Rectal smooth muscle tissue (tissue), 1 donor: ENCODE results near the gene NUTF2.
"Not testable (repeated sequence)": the region's sequence is repeated elsewhere in the genome, so short reads cannot be mapped to it uniquely, and the experiment has no call there.

Source experiments
- H3K27ac ChIP-seq: one replicate; pipeline ENCODE4 v1.7.0; 2013; ENCODE audit warnings: low read depth, low read length, inconsistent platforms
- H3K27me3 ChIP-seq: one replicate; pipeline ENCODE4 v1.7.0; 2013; ENCODE audit warnings: low read length; ENCODE audit not compliant: control insufficient read depth, insufficient read depth
- H3K36me3 ChIP-seq: one replicate; pipeline ENCODE4 v1.7.0; 2013; ENCODE audit warnings: low read length; ENCODE audit not compliant: control insufficient read depth, insufficient read depth
- H3K4me1 ChIP-seq: one replicate; pipeline ENCODE4 v1.7.0; 2013; ENCODE audit warnings: low read length; ENCODE audit not compliant: control insufficient read depth, insufficient read depth
- H3K4me3 ChIP-seq: one replicate; pipeline ENCODE4 v1.7.0; 2013; ENCODE audit warnings: low read length
- H3K9ac ChIP-seq: one replicate; pipeline ENCODE4 v1.7.0; 2013; ENCODE audit warnings: low read length

Gene NUTF2

DNA sequence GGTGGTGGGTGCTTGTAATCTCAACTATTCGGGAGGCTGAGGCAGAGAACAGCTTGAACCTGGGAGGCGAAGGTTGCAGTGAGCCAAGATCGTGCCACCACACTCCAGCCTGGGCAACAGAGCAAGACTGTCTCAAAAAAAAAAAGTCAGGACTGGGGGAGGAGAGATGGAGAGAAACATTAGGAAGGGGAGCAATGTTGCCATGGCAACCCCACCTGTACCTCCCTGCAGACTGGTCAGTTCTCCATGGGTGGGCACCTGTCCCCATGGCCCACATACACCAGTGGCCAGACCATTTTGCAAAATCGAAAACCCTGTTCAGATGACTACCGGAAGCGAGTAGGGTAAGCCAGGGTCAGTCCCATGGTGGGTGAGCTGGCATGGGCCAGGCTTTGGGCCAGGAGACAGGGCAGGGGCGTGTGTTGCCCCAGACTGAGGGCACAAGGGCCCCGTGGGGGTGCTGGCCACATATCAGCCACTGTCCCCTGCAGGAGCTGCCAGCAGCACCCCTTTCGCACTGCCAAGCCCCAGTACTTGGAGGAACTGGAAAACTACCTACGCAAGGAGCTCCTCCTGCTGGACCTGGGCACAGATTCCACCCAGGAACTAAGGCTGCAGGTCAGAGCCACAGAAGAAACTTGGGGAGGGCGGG, 26.0 kb upstream of the NUTF2 start:
- no peaks in the 10 kb centered on the region for H3K36me3 ChIP-seq
- H3K27ac ChIP-seq, result no peak overlapping the region
- H3K9ac ChIP-seq, result no peak overlapping the region
- H3K27me3 ChIP-seq, result no peaks in the 10 kb centered on the region
- no peaks in the 10 kb centered on the region for H3K4me1 ChIP-seq
- H3K4me3 ChIP-seq, result no peak overlapping the region

DNA sequence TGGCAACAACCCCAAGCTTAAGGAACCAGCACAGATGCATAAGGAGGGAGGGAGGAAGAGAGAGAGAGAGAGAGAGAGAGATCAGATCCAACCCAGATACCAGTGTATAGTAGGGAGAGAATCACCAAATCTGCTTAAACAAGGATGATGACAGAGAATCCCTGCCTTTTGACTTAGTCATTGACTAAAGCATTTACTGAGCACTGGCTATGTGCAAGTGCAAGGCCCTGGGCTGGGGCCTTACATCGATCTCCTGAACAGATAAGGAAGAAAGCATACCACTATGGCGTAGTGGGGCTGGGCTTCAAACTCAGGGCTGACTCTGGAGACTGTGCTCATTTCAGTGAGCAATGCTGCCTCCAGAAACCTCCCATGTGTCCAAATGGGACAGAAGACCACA, 24.2 kb upstream of the NUTF2 start:
- Histone ChIP-seq H3K36me3 (peaks cover 4% of the 10 kb centered on the region), H3K27me3 (no peaks in the 10 kb centered on the region), H3K4me1 (no peaks in the 10 kb centered on the region), H3K27ac (no peak overlapping the region), H3K9ac (no peak overlapping the region), H3K4me3 (no peak overlapping the region)

DNA sequence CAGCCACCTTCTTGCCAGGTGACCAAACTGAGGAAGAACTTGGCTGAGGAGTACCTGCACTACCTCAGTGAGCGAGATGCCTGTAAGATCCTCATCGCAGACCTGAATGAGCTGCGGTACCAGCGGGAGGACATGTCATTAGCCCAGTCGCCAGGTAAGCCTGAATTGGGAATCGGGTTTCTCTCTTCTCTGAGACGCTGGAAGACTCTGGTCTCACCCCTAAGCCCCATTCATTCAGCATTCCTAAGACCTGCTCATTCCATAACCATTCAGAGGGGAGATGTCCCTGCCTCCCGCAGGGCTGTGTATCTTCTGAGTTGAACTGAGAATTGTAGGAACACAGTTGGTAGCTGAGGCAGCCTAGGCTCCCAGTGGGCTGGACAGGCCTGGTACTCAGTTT, 21.6 kb upstream of the NUTF2 start:
- Histone ChIP-seq H3K9ac (no peak overlapping the region), H3K4me1 (no peaks in the 10 kb centered on the region), H3K4me3 (no peak overlapping the region), H3K27me3 (no peaks in the 10 kb centered on the region), H3K36me3 (peaks cover 9% of the 10 kb centered on the region), H3K27ac (no peak overlapping the region)

DNA sequence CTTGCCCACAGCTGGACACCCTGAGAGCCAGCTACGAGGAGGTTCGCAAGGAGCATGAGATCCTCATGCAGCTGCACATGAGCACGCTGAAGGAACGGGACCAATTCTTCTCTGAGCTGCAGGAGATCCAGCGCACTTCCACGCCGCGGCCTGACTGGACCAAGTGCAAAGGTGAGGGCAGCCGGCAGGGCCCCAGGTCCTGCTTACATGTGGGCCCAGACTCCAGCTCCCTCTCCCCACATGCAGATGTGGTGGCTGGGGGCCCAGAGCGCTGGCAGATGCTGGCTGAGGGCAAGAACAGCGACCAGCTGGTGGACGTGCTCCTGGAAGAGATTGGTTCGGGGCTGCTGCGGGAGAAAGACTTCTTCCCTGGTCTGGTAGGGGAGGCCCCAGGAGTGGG, 20.8 kb upstream of the NUTF2 start:
- Histone ChIP-seq H3K27me3 (no peaks in the 10 kb centered on the region), H3K9ac (no peak overlapping the region), H3K36me3 (peaks cover 15% of the 10 kb centered on the region), H3K4me3 (no peak overlapping the region), H3K4me1 (no peaks in the 10 kb centered on the region), H3K27ac (no peak overlapping the region)

DNA sequence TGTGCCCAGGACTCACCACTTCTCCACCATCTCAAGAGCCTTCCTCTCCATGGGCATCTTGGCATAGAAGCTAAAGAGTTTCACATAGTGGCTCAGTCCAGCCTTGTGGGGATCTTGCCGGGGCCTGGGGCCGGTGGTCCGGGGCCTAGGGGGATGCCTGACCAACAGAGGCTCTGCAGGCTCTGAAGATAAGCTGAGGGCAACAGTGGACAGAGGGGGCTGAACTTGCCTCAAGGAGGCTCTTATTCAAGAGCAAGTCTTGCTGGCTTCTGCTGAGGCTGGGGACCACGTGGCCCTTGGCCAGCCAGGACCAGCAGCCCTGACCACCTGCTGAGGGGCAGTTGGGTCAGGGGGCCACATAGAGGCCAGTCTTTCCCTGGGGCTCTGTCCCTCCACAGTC, 18.1 kb upstream of the NUTF2 start:
- no peak overlapping the region for H3K27ac ChIP-seq
- no peak overlapping the region for H3K9ac ChIP-seq
- H3K4me1 ChIP-seq, result peaks cover 8% of the 10 kb centered on the region
- H3K36me3 ChIP-seq, result peaks cover 19% of the 10 kb centered on the region
- no peaks in the 10 kb centered on the region for H3K27me3 ChIP-seq
- H3K4me3 ChIP-seq, result no peak overlapping the region

DNA sequence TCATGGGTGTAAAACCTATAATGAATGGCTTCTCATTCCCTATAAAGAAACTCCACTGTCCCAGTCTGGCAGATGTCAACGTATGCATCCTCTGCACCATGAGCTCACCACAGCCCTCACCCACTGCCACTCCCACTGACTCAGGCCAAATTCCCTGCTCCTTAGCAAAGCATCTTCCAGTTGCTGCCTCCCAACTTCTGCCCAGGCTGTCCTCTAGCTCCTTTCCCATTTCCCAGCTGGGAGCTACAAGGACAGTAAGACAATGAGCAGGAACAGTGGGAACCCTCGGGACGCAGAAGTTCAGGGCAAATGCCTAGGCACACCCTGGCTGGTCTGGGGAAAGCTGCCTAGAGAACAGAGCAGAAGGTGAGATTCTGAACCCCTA, 13.7 kb upstream of the NUTF2 start:
- Histone ChIP-seq H3K36me3 (peaks cover 15% of the 10 kb centered on the region), H3K9ac (peak overlapping the region; percentile 28), H3K27ac (peak overlapping the region; percentile 25), H3K4me1 (peaks cover 10% of the 10 kb centered on the region), H3K4me3 (peak overlapping the region; percentile 67), H3K27me3 (no peaks in the 10 kb centered on the region)

DNA sequence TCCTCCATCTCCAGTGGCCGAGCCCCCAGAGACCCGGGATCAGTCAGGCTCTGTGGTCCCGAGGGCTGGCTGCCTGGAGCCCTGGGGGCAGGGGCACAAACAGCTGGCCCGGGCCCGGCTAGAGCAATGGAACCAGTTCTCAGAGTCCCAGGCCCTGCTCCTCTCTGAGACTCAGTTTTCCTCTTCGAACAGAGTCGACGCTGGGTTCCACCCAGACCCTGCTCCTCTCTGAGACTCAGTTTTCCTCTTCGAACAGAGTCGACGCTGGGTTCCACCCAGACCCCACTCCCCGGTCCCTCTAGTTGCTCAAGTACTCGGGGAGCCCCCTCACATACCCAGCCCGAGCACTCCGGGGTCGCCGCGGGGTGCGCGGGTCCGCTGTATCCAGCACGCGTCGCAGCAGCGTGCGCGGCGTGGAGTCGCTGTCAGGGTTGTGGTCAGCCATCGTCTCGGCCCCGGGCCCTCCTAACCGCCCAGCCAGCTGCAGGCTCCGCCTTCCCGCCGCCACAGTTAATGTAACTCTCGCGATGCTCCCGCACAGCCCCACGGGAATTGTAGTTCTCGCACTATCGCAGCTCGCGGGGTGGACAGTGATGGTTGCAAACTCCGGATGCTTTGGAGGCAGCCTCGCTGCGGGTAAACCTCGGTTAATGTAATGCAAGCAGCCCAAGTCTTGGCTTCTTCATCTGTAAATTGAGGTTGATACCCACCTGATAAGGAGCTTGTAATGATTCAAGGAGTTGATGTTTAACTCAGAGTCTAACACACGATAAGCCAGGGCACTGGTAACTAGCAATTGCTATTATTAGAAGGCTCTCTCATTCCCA, 13.1 kb upstream of the NUTF2 start:
- no peaks in the 10 kb centered on the region for H3K27me3 ChIP-seq
- H3K36me3 ChIP-seq, result peaks cover 15% of the 10 kb centered on the region
- H3K4me3 ChIP-seq, result peak overlapping the region; percentile 67
- peak overlapping the region; percentile 28 for H3K9ac ChIP-seq
- H3K27ac ChIP-seq, result peak overlapping the region; percentile 25
- H3K4me1 ChIP-seq, result peaks cover 10% of the 10 kb centered on the region

DNA sequence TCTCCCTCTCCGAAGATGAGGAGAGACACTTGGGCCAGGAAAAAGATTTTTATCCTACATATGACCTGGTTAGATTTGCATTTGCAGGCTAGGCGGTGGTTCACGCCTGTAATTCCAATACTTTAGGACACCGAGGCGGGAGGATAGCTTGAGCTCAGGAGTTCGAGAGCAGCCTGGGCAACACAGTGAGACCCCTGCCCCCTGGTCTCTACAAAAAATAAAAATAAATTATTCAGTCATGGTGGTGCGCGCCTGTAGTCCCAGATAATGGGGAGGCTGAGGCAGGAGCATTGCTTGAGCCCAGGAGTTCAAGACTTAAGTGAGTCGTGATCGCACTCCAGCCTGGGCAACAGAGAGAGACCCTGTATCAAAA, 12.5 kb upstream of the NUTF2 start:
- Histone ChIP-seq H3K4me1 (peaks cover 10% of the 10 kb centered on the region), H3K36me3 (peaks cover 15% of the 10 kb centered on the region), H3K27ac (peak overlapping the region; percentile 25), H3K4me3 (peak overlapping the region; percentile 67), H3K9ac (no peak overlapping the region), H3K27me3 (no peaks in the 10 kb centered on the region)

DNA sequence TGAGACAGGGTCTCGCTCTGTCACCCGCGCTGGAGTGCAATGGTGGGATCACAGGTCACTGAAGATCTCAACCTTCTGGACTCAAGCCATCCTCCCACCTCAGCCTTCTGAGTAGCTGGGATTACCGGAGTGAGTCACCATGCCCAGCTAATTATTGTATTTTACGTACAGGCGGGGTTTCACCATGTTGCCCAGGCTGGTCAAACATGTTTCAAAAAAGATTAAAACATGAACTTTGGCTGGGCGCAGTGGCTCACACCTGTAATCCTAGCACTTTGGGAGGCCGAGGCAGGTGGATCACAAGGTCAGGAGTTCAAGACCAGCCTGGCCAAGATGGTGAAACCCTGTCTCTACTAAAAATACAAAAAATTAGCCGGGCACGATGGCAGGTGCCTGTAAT, 9.5 kb upstream of the NUTF2 start:
- H3K27ac ChIP-seq, H3K36me3 ChIP-seq, H3K4me3 ChIP-seq, H3K27me3 ChIP-seq, H3K9ac ChIP-seq: not testable (repeated sequence)
- H3K4me1 ChIP-seq, result peaks cover 14% of the 10 kb centered on the region

DNA sequence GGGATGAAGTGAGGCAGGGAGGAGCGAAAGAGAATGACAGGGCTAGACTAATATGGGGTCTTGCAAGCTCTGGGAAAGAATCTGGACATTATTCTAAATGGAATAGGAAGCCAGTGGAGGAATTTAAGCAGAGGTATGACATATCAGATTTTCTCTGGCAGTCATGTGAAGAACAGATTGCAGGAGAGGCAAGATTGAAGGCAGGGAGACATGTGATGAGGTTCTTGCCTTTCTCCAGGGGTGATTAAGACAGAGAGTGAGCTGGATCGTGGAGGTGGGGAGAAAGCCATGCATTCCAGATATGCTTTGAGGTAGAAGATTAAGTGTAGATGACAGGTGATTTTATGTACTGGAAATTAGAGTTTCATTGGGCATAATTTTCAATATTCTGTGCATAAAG, 8.9 kb upstream of the NUTF2 start:
- Histone ChIP-seq H3K36me3 (no peaks in the 10 kb centered on the region), H3K27ac (no peak overlapping the region), H3K4me1 (peaks cover 9% of the 10 kb centered on the region), H3K27me3 (no peaks in the 10 kb centered on the region), H3K9ac (no peak overlapping the region), H3K4me3 (no peak overlapping the region)

DNA sequence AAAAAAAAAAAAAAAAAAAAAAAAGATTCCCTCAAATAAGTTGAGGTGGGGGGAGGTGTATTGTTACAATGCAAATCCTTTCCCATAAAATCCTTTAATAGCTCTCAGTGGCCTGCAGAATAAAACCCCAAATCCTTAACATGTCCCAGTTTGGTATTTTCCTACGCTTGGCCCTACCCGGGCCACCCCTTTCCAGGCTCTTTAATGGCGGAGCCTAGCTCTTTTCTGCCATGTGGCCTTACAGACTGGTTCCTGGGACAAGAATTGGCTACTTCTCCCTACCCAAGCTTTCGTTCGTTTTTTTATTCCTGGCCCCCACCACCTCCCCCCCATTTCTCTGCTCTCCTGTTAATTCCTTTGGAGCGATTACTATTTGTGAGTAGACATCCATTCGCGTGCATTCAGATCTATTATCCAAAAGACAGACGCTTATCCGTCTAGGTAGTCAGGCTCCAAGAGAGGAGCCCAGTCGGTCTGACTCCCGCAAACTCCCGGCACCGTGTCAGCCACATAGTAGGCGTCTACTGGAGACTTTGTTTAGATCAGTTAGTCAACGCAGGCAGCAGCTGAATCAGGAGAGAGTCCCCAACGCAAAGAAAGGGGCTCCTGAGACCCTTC, 5.4 kb upstream of the NUTF2 start:
- Histone ChIP-seq H3K4me1 (peaks cover 36% of the 10 kb centered on the region), H3K27me3 (no peaks in the 10 kb centered on the region), H3K4me3 (peak overlapping the region; percentile 71), H3K27ac (peak overlapping the region; percentile 100), H3K9ac (peak overlapping the region; percentile 84), H3K36me3 (no peaks in the 10 kb centered on the region)

DNA sequence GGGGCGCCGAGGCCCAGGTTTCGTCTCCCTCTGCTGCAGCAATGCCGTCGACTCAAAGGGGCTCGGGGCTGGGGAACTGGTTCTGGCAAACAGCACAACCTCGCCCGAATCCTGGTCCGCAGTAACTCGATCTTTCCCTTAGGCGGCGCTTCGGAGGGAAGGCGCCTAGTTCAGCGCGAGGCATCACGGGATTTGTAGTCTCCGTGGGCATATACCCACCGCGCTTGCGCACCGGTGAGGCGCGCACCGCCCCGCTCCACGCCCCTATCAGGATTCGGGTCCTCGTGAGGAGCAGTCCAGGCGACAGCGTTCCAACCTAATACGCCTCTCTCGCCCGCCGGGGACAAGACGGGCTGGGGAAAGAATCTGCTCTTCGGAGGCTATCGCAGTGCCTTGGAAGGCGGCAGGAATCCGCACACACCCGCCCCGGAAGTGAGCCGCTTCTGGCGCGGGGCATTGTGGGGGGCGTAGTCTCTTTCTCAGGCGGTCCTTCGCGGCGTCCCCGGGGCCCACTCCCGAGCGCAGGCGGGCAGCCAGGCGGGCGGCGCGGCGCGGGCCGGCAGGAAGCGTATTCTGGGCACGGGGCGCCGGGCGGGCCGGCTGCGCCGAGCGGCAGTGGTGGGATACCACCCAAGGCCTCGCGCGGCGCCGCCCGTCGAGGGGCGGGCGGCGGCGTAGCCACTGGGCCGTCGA, 4.8 kb upstream of the NUTF2 start, which contains the start of gene THAP11:
TSS of gene THAP11 (plus strand) at position 505 of the 693 bp plus-strand sequence. CDS start 235 bp downstream, outside the sequence.
- Histone ChIP-seq H3K36me3 (no peaks in the 10 kb centered on the region), H3K27ac (peak within 1 kb of the TSS; percentile 100), H3K27me3 (no peaks in the 10 kb centered on the region), H3K9ac (peak within 1 kb of the TSS; percentile 84), H3K4me3 (peak within 1 kb of the TSS; percentile 98), H3K4me1 (peaks cover 36% of the 10 kb centered on the region)
